Stimulated activated CD4-positive, alpha-beta T cell treated with anti-CD3 and anti-CD28 coated beads, Interleukin-15, amount 100 ng/mL, for 1 hour (primary cell): ENCODE results near the gene ACTRT2.

Source experiments
- DNase-seq, 2 donors: peaks; one replicate each; pipeline ENCODE4 v3.0.0-alpha.2; 2020; ENCODE audit warnings: low read depth in 1 of 2, low spot score in 1 of 2

ACTRT2 gene

GRCh38 chr1:3002349-3003038 lies 18.8 kb upstream of the ACTRT2 start:
- no peak for DNase-seq

- DNase-seq, result no peak
Measured at GRCh38 chr1:3003039-3003940, 18.0 kb upstream of the ACTRT2 start.

GRCh38 chr1:3003941-3004270 lies 17.4 kb upstream of the ACTRT2 start:
- DNase-seq, result no peak

- DNase-seq, result no peak
Measured at GRCh38 chr1:3004285-3005205, 16.7 kb upstream of the ACTRT2 start.

- no peak for DNase-seq
Measured at GRCh38 chr1:3005771-3006170, 15.5 kb upstream of the ACTRT2 start.

GRCh38 chr1:3007298-3008147 lies 13.7 kb upstream of the ACTRT2 start:
- DNase-seq, result no peak

GRCh38 chr1:3009021-3009420 lies 12.2 kb upstream of the ACTRT2 start:
- DNase-seq, result no peak

GRCh38 chr1:3009556-3009955 lies 11.7 kb upstream of the ACTRT2 start:
- DNase-seq, result no peak

GRCh38 chr1:3011127-3011526 lies 10.1 kb upstream of the ACTRT2 start:
- no peak for DNase-seq

- DNase-seq, result no peak
Measured at GRCh38 chr1:3011631-3012455, 9.4 kb upstream of the ACTRT2 start.

GRCh38 chr1:3012456-3013291 lies 8.6 kb upstream of the ACTRT2 start:
- DNase-seq, result peak; percentile 12 to 54

GRCh38 chr1:3013371-3014049 lies 7.8 kb upstream of the ACTRT2 start:
- DNase-seq, result no peak

GRCh38 chr1:3014050-3014440 lies 7.2 kb upstream of the ACTRT2 start:
- no peak for DNase-seq

GRCh38 chr1:3014443-3015268 lies 6.6 kb upstream of the ACTRT2 start:
- DNase-seq, result no peak

GRCh38 chr1:3015269-3015635 lies 6.0 kb upstream of the ACTRT2 start:
- DNase-seq, result no peak

GRCh38 chr1:3015744-3016143 lies 5.5 kb upstream of the ACTRT2 start:
- no peak for DNase-seq

- DNase-seq, result no peak
Measured at GRCh38 chr1:3016641-3017439, 4.4 kb upstream of the ACTRT2 start.
